CD4-positive, alpha-beta T cell treated with Interleukin-4 for 1 hour (primary cell): ENCODE results near the gene OTOR.

ENCODE experiments used
- DNase-seq, 2 donors: peaks; one replicate each; pipeline ENCODE4 v3.0.0-alpha.2; 2020 to 2022

The OTOR gene

GRCh38 chr20:16752082-16752481 is 3.9 kb downstream of the OTOR start:
- DNase-seq, result no peak

GRCh38 chr20:16752901-16753300 is 4.7 kb downstream of the OTOR start:
- DNase-seq, result no peak

- DNase-seq, result no peak
Measured at GRCh38 chr20:16758454-16759180, 10.5 kb downstream of the OTOR start.

GRCh38 chr20:16759181-16759563 is 11.0 kb downstream of the OTOR start:
- DNase-seq, result no peak

- no peak for DNase-seq
Measured at GRCh38 chr20:16760431-16761304, 12.5 kb downstream of the OTOR start.

GRCh38 chr20:16761305-16761829 is 13.2 kb downstream of the OTOR start:
- DNase-seq, result peak; percentile 39 to 60

- no peak for DNase-seq
Measured at GRCh38 chr20:16764560-16764959, 16.4 kb downstream of the OTOR start.

GRCh38 chr20:16771213-16771612 is 23.1 kb downstream of the OTOR start:
- no peak for DNase-seq

GRCh38 chr20:16775961-16776360 is 27.8 kb downstream of the OTOR start:
- no peak for DNase-seq

GRCh38 chr20:16777126-16777525 is 29.0 kb downstream of the OTOR start:
- DNase-seq, result no peak

- no peak for DNase-seq
Measured at GRCh38 chr20:16778159-16778558, 30.0 kb downstream of the OTOR start.

GRCh38 chr20:16781496-16781895 is 33.3 kb downstream of the OTOR start:
- DNase-seq, result no peak

- no peak for DNase-seq
Measured at GRCh38 chr20:16785226-16785625, 37.1 kb downstream of the OTOR start.
